ENCODE measurements around the gene NKAPD1.

GRCh38 chr11:112121981-112122615, 48.0 kb downstream of the NKAPD1 start:
- TF ChIP-seq GATA2 (IDR thresholded peaks at IDR 0.05; ENCODE audit: low read depth, low read length) (no peak), GATA3 (IDR thresholded peaks at IDR 0.05; ENCODE audit: low read depth, low read length) (no peak)

All from SH-SY5Y (cell line).